ENCODE data around the gene IQCM. TPM values are rescaled to one million over a fixed set of nuclear protein-coding genes. Genes with fewer than 3 reads are reported as not detected.

IQCM gene
- total RNA-seq, 1 donor from 2014 or later = not detected

- no peaks in the 10 kb centered on the region for H3K36me3 ChIP-seq (ENCODE audit: control insufficient read depth, insufficient read depth, low read length)
- DNase-seq (ENCODE audit: low read depth) = no peak
- no peaks in the 10 kb centered on the region for H3K27me3 ChIP-seq (ENCODE audit: control insufficient read depth, insufficient read depth, low read length)
- H3K4me3 ChIP-seq (ENCODE audit: low read depth, low read length) = no peak overlapping the region
- TF ChIP-seq CTCF (IDR thresholded peaks at IDR 0.05; ENCODE audit: insufficient read depth, low read length, poor library complexity, severe bottlenecking) = no peak
Measured at GRCh38 chr4:149768477-149768876, 47.2 kb downstream of the IQCM start.

- Histone ChIP-seq H3K27me3 (ENCODE audit: control insufficient read depth, insufficient read depth, low read length) (no peaks in the 10 kb centered on the region), H3K36me3 (ENCODE audit: control insufficient read depth, insufficient read depth, low read length) (no peaks in the 10 kb centered on the region), H3K4me3 (ENCODE audit: low read depth, low read length) (no peak overlapping the region)
- TF ChIP-seq CTCF (IDR thresholded peaks at IDR 0.05; ENCODE audit: insufficient read depth, low read length, poor library complexity, severe bottlenecking) = no peak
- no peak for DNase-seq (ENCODE audit: low read depth)
Measured at GRCh38 chr4:149766135-149766534, 49.5 kb downstream of the IQCM start.

- DNase-seq (ENCODE audit: low read depth) = peak; percentile 14
- Histone ChIP-seq H3K27me3 (ENCODE audit: control insufficient read depth, insufficient read depth, low read length) (no peaks in the 10 kb centered on the region), H3K4me3 (ENCODE audit: low read depth, low read length) (no peak overlapping the region), H3K36me3 (ENCODE audit: control insufficient read depth, insufficient read depth, low read length) (no peaks in the 10 kb centered on the region)
- TF ChIP-seq CTCF (IDR thresholded peaks at IDR 0.05; ENCODE audit: insufficient read depth, low read length, poor library complexity, severe bottlenecking) = no peak
Measured at GRCh38 chr4:149765630-149766029, 50.0 kb downstream of the IQCM start.

GRCh38 chr4:149755969-149756368 lies 59.7 kb downstream of the IQCM start:
- no peak for TF ChIP-seq CTCF (IDR thresholded peaks at IDR 0.05; ENCODE audit: insufficient read depth, low read length, poor library complexity, severe bottlenecking)
- no peak for DNase-seq (ENCODE audit: low read depth)
- Histone ChIP-seq H3K36me3 (ENCODE audit: control insufficient read depth, insufficient read depth, low read length) (no peaks in the 10 kb centered on the region), H3K4me3 (ENCODE audit: low read depth, low read length) (no peak overlapping the region), H3K27me3 (ENCODE audit: control insufficient read depth, insufficient read depth, low read length) (no peaks in the 10 kb centered on the region)

- no peak for TF ChIP-seq CTCF (IDR thresholded peaks at IDR 0.05; ENCODE audit: insufficient read depth, low read length, poor library complexity, severe bottlenecking)
- no peak overlapping the region for H3K4me3 ChIP-seq (ENCODE audit: low read depth, low read length)
- H3K36me3 ChIP-seq (ENCODE audit: control insufficient read depth, insufficient read depth, low read length) = no peaks in the 10 kb centered on the region
- no peaks in the 10 kb centered on the region for H3K27me3 ChIP-seq (ENCODE audit: control insufficient read depth, insufficient read depth, low read length)
- DNase-seq (ENCODE audit: low read depth) = peak; percentile 14
Measured at GRCh38 chr4:149754526-149754925, 61.1 kb downstream of the IQCM start.

GRCh38 chr4:149752729-149753128 lies 62.9 kb downstream of the IQCM start:
- no peaks in the 10 kb centered on the region for H3K27me3 ChIP-seq (ENCODE audit: control insufficient read depth, insufficient read depth, low read length)
- no peak for TF ChIP-seq CTCF (IDR thresholded peaks at IDR 0.05; ENCODE audit: insufficient read depth, low read length, poor library complexity, severe bottlenecking)
- H3K36me3 ChIP-seq (ENCODE audit: control insufficient read depth, insufficient read depth, low read length) = no peaks in the 10 kb centered on the region
- H3K4me3 ChIP-seq (ENCODE audit: low read depth, low read length) = no peak overlapping the region
- DNase-seq (ENCODE audit: low read depth) = no peak

Measured in kidney epithelial cell (primary cell).